ENCODE results near the gene MLLT1.

GRCh38 chr19:6270076-6270745 lies 9.6 kb downstream of the MLLT1 start:
- TF ChIP-seq EZH2phosphoT487 (IDR thresholded peaks at IDR 0.05; ENCODE audit: insufficient read depth, low read depth) (no peak), EZH2 (IDR thresholded peaks at IDR 0.05; ENCODE audit: insufficient read depth, poor library complexity, severe bottlenecking) (no peak)

Measured in GM23248 (cell line).